ENCODE results near the gene MPI.

Gene MPI

DNA sequence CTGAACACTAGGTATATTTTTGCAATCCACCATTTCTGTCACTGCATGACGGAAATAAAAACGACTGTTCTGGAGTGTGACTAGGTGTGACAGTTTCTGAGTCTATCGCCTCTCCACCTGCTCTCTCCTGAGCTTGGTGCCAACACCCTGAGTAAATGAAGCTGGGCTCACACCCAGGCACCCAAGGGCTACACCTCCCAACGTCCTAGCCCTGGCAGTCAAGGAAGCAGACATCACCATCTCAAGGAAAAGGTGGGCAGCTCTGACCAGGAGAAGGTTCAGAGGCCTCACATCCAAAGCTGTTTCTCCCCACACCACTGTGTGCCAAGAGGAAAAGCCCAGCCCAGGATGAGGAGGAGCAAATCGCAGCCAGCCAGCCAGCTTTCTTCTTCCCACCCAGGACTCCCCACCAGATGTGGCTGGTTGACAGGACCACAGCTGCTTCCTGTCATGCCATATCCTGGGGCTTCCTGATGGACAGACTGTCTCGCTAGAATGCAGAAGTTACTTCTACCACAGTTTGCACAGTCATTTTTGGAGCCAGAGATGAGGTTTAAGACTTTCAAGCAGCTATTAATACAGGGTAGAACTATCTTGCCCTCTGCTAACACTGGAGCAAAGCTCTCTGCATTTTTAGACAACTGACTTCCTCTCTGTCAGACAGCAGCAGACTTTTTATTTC is 20.0 kb upstream of the MPI start:
- Histone ChIP-seq H3K4me3 (replicated peaks; ENCODE audit: low read depth, low read length) (peak overlapping the region; percentile 55), H3K36me3 (ENCODE audit: control insufficient read depth, insufficient read depth, low read length) (peaks cover 4% of the 10 kb centered on the region), H3K27me3 (replicated peaks; ENCODE audit: control insufficient read depth, insufficient read depth, low read length) (no peaks in the 10 kb centered on the region)
- TF ChIP-seq, protein P1, sequence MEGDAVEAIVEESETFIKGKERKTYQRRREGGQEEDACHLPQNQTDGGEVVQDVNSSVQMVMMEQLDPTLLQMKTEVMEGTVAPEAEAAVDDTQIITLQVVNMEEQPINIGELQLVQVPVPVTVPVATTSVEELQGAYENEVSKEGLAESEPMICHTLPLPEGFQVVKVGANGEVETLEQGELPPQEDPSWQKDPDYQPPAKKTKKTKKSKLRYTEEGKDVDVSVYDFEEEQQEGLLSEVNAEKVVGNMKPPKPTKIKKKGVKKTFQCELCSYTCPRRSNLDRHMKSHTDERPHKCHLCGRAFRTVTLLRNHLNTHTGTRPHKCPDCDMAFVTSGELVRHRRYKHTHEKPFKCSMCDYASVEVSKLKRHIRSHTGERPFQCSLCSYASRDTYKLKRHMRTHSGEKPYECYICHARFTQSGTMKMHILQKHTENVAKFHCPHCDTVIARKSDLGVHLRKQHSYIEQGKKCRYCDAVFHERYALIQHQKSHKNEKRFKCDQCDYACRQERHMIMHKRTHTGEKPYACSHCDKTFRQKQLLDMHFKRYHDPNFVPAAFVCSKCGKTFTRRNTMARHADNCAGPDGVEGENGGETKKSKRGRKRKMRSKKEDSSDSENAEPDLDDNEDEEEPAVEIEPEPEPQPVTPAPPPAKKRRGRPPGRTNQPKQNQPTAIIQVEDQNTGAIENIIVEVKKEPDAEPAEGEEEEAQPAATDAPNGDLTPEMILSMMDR (IDR thresholded peaks at IDR 0.05; ENCODE audit: insufficient read depth, low read length, poor library complexity, severe bottlenecking) = no peak
- DNase-seq (ENCODE audit: extremely low read depth, insufficient read length) = peak; percentile 86

DNA sequence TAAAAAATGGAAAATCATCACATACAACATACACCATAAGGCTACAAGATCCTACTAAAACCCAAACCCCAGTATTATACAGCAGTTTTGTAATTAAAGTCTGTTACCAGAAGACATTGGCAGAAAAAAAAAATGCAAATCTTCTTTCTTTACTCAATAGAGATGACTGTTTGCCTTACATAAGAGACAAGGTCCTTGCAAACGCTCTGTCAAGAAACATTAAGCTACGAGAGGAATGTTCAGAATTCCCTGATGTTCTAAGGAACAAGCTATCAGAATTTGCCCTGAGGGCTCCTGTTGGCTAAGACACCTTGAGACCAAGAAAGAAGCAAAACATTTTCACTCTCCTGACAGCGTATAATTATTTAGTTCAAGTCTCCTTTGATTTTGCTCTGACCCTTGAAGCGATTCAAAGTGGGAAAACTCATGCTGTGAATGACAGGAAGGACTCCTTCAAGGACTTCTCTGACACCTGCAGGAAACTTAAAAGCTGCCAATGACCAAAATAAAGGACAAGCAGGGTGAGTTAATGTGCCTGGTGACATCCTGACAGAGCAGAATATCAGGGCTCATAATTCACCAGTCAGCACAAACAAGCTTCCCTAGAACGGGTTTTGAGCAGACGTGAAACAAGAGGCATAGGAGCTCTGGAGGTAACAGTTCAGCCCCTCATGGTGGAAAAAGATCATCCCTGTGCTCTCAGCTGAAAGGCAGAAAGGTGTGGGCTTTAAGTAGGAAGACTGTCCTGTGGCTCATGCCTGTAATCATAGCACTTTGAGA is 19.2 kb upstream of the MPI start:
- TF ChIP-seq, protein P1 (IDR thresholded peaks at IDR 0.05; ENCODE audit: insufficient read depth, low read length, poor library complexity, severe bottlenecking) = no peak
- Histone ChIP-seq H3K36me3 (ENCODE audit: control insufficient read depth, insufficient read depth, low read length) (peaks cover 4% of the 10 kb centered on the region), H3K4me3 (replicated peaks; ENCODE audit: low read depth, low read length) (peak overlapping the region; percentile 57), H3K27me3 (replicated peaks; ENCODE audit: control insufficient read depth, insufficient read depth, low read length) (no peaks in the 10 kb centered on the region)
- no peak for DNase-seq (ENCODE audit: extremely low read depth, insufficient read length)

DNA sequence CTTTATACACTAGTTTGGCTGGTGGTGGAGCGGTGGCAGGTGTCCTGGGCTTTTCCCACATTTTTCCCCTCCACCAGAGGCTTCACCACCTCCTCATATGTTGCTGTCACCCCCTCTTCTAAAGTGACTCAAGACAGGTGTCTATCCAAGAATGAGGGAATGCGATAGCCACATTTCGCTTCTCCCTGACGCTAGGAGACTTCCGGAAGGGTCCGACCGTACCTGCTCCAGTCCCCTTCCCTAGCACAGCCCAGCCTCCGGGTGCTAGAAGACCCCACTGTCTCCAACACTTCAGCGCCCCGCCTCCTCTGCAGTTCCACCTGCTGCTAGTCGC is 17.2 kb upstream of the MPI start:
- peak overlapping the region; percentile 83 for H3K4me3 ChIP-seq (replicated peaks; ENCODE audit: low read depth, low read length)
- TF ChIP-seq, protein P1 (IDR thresholded peaks at IDR 0.05; ENCODE audit: insufficient read depth, low read length, poor library complexity, severe bottlenecking) = no peak
- H3K36me3 ChIP-seq (ENCODE audit: control insufficient read depth, insufficient read depth, low read length) = peaks cover 4% of the 10 kb centered on the region
- no peak for DNase-seq (ENCODE audit: extremely low read depth, insufficient read length)
- H3K27me3 ChIP-seq (replicated peaks; ENCODE audit: control insufficient read depth, insufficient read depth, low read length) = no peaks in the 10 kb centered on the region

DNA sequence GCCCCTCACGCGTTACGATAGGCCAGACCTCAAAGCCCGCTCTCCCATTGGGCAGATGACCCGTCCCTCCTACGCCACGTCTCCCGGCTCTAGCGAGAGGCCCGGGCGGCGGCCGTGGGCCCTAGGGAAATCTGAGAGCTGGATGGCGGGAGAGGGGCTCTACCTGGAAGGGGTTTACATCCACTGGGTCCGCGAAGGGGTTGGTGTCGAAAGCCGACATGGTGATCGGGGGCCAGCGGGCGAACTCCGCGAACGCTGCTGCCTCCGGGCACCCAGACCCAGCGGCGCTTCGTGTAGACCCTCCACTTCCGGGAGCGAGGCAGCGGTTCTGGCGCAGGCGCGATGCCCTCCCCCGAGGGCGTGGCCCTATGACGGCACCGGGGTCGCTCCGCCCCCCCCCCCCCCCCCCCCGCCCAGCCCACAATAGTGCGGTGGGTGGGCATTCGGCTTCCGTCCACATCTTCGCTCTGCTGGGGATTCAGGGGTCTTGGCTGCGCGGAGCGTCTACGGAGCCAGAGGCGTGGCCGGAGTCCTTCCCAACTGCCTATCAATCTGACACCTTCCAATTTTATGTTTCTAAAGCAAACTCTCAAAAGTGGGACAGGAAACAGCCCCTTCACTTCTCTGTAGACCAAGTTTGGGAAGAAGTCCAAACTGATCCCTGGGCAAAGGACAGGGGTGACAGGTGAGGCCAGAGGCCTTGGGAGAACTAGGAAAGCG is 16.6 kb upstream of the MPI start, which contains the start of gene SCAMP2:
Gene SCAMP2 (minus strand): TSS at position 330 of the 720 bp plus-strand sequence. CDS start 110 bp downstream, at position 220.
- peak within 1 kb of the TSS; percentile 83 for H3K4me3 ChIP-seq (replicated peaks; ENCODE audit: low read depth, low read length)
- peaks cover 4% of the 10 kb centered on the region for H3K36me3 ChIP-seq (ENCODE audit: control insufficient read depth, insufficient read depth, low read length)
- TF ChIP-seq, protein P1 (IDR thresholded peaks at IDR 0.05; ENCODE audit: insufficient read depth, low read length, poor library complexity, severe bottlenecking) = no peak
- DNase-seq (ENCODE audit: extremely low read depth, insufficient read length) = peak; percentile 94
- no peaks in the 10 kb centered on the region for H3K27me3 ChIP-seq (replicated peaks; ENCODE audit: control insufficient read depth, insufficient read depth, low read length)

DNA sequence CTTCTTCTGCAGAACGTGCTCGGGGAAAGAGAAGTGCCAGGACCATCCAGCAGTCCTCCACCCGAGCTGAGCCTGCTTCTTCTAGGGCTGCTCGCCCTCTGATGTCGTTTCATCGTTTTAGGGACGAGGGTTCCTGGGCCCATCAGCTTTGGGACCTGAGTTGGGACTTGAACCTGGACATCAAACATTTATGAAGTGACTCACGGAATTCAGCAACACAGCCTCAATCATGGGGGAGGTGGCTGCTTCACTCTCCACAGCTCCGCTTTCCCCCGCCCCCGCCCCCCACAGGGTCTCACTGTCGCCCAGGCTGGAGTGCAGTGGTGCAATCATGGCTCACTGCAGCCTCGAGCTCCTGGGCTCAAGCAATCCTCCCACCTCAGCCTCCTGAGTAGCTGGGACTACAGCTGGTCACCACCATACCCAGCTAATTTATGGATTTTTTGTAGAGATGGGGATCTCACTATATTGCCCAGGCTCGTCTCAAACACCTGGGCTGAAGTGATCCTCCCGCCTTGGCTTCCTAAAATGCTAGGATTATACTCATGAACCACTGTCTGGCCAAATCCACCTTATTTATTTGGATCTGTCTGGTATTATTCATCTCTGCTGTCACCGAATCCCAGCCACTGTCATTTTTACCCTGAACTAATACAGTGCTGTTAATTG is 16.0 kb upstream of the MPI start:
- DNase-seq (ENCODE audit: extremely low read depth, insufficient read length) = no peak
- H3K36me3 ChIP-seq (ENCODE audit: control insufficient read depth, insufficient read depth, low read length) = no peaks in the 10 kb centered on the region
- H3K4me3 ChIP-seq (replicated peaks; ENCODE audit: low read depth, low read length) = peak overlapping the region; percentile 83
- TF ChIP-seq, protein P1 (IDR thresholded peaks at IDR 0.05; ENCODE audit: insufficient read depth, low read length, poor library complexity, severe bottlenecking) = no peak
- H3K27me3 ChIP-seq (replicated peaks; ENCODE audit: control insufficient read depth, insufficient read depth, low read length) = no peaks in the 10 kb centered on the region
